A549 (cell line): ENCODE results near the gene CD2. TPM values are rescaled to one million over a fixed set of nuclear protein-coding genes. Genes with fewer than 3 reads are reported as not detected.

Experiments used
- polyA plus RNA-seq, 4 experiments: library from polyadenylated mRNA; depleted of rRNA in 3 of 4; stranded (reverse); fragments of >200 nt; fragmentation: RNase III in 1 of 4; extraction: RNeasy Plus Mini Kit Qiagen cat#74134 plus additional on column Dnase treatment in 1 of 4; gene quantifications; 2 replicates in 3 of 4; 3 replicates in 1 of 4; pipeline ENCODE4 v1.2.3, GENCODE V29; 2011 to 2017

The CD2 gene
- polyA plus RNA-seq, 2 of the 4 experiments (the other 2 are of a cell fraction) = not detected

Other genes starting within 250 kb of the CD2 start
- 36.0 and 38.4 TPM in 2 replicates for gene CD58, start 183.4 kb upstream of the CD2 start, polyA plus RNA-seq (2011; rRNA removed)
- gene CD58, start 183.4 kb upstream of the CD2 start, polyA plus RNA-seq (2017; fragmentation: RNase III; extraction: RNeasy Plus Mini Kit Qiagen cat#74134 plus additional on column Dnase treatment) = 20.0 to 26.4 TPM (median 22.4 TPM) in 3 replicates
- 21.9 and 24.7 TPM in 2 replicates for gene IGSF3, start 86.7 kb upstream of the CD2 start, polyA plus RNA-seq (2011; rRNA removed)
- 15.9 to 18.5 TPM (median 17.4 TPM) in 3 replicates for gene IGSF3, start 86.7 kb upstream of the CD2 start, polyA plus RNA-seq (2017; fragmentation: RNase III; extraction: RNeasy Plus Mini Kit Qiagen cat#74134 plus additional on column Dnase treatment)
- 39.0 and 51.1 TPM in 2 replicates for gene PTGFRN, start 155.5 kb downstream of the CD2 start, polyA plus RNA-seq (2011; rRNA removed)
- 13.7 to 17.4 TPM (median 16.7 TPM) in 3 replicates for gene PTGFRN, start 155.5 kb downstream of the CD2 start, polyA plus RNA-seq (2017; fragmentation: RNase III; extraction: RNeasy Plus Mini Kit Qiagen cat#74134 plus additional on column Dnase treatment)
- 0.52 TPM in 2 replicates for gene CD101, start 247.3 kb downstream of the CD2 start, polyA plus RNA-seq (2011; rRNA removed)
- 0.21 to 0.30 TPM (median 0.29 TPM) in 3 replicates for gene CD101, start 247.3 kb downstream of the CD2 start, polyA plus RNA-seq (2017; fragmentation: RNase III; extraction: RNeasy Plus Mini Kit Qiagen cat#74134 plus additional on column Dnase treatment)